Caco-2 (cell line): Measurements from ENCODE around the gene TXNIP. TPM values are rescaled to one million over a fixed set of nuclear protein-coding genes. Genes with fewer than 3 reads are reported as not detected.
"Not testable (repeated sequence)": the region's sequence is repeated elsewhere in the genome, so short reads cannot be mapped to it uniquely, and the experiment has no call there.

Source experiments
- BruUV-seq: library from RNA; stranded (reverse); fragments of 400-500 nt; replicated peaks from 2 replicates; lab custom pipeline; 2021; lab: Mats Ljungman, UMichigan
- CTCF ChIA-PET: fragments of 300-600 bp; sonication (Branson Sonifier 250); formaldehyde crosslinking; loops from one replicate; lab custom pipeline; 2022; ENCODE audit warnings: antibody characterized with exemption; lab: Charles Lee
- POLR2A ChIA-PET: fragments of 300-600 bp; sonication (Branson Sonifier 250); formaldehyde crosslinking; loops from one replicate; lab custom pipeline; 2022; ENCODE audit warnings: antibody characterized with exemption; lab: Charles Lee
- DNase-seq, 2 experiments: peaks; one replicate each; pipeline versions ENCODE4 v3.0.0 to v3.0.0-alpha.2; 2020 to 2022
- H3K27me3 ChIP-seq: replicated peaks from 2 replicates; pipeline ENCODE4 v1.6.0; 2011; ENCODE audit warnings: low read length; ENCODE audit not compliant: control insufficient read depth, insufficient read depth
- H3K36me3 ChIP-seq: 2 replicates; pipeline ENCODE4 v1.5.1; 2011; ENCODE audit warnings: low read length; ENCODE audit not compliant: control insufficient read depth, insufficient read depth
- H3K4me1 ChIP-seq: fragments of 250-450 bp; sonication (Bioruptor Pico); 2 replicates; pipeline ENCODE4 v1.5.1; 2020; ENCODE audit warnings: mild to moderate bottlenecking
- H3K4me3 ChIP-seq: 2 replicates; pipeline ENCODE4 v1.5.1; 2011; ENCODE audit warnings: low read depth, mild to moderate bottlenecking, control low read depth, low read length
- H3K9me3 ChIP-seq: fragments of 250-450 bp; sonication (Bioruptor Pico); 2 replicates; pipeline ENCODE4 v1.5.1; 2020; ENCODE audit warnings: mild to moderate bottlenecking, moderate library complexity
- H3K27ac Mint-ChIP-seq: one replicate; pipeline ENCODE4 v1.8.0; 2022; ENCODE audit warnings: mixed read lengths; ENCODE audit not compliant: unreplicated experiment
- H3K27me3 Mint-ChIP-seq: one replicate; pipeline ENCODE4 v1.8.0; 2022; ENCODE audit warnings: mixed read lengths; ENCODE audit not compliant: insufficient read depth, unreplicated experiment
- H3K36me3 Mint-ChIP-seq: one replicate; pipeline ENCODE4 v1.8.0; 2022; ENCODE audit warnings: mild to moderate bottlenecking, mixed read lengths; ENCODE audit not compliant: insufficient read depth, unreplicated experiment
- H3K4me1 Mint-ChIP-seq: one replicate; pipeline ENCODE4 v1.8.0; 2022; ENCODE audit warnings: low read depth, mixed read lengths; ENCODE audit not compliant: unreplicated experiment
- H3K4me3 Mint-ChIP-seq: one replicate; pipeline ENCODE4 v1.8.0; 2022; ENCODE audit warnings: mild to moderate bottlenecking, moderate library complexity, mixed read lengths; ENCODE audit not compliant: unreplicated experiment
- H3K9me3 Mint-ChIP-seq: one replicate; pipeline ENCODE4 v1.8.0; 2022; ENCODE audit warnings: mixed read lengths; ENCODE audit not compliant: unreplicated experiment
- CTCF ChIP-seq, 2 experiments: fragments of 200-600 bp in 1 of 2; IDR thresholded peaks; 1 replicate in 1 of 2; 2 replicates in 1 of 2; pipeline versions ENCODE4 v1.5.1 to v1.8.0; 2011 to 2022; ENCODE audit warnings: antibody characterized with exemption in 1 of 2, control low read depth in 1 of 2, inconsistent platforms in 1 of 2, low read depth in 1 of 2, low read length in 1 of 2, mild to moderate bottlenecking in 1 of 2, moderate library complexity in 1 of 2; ENCODE audit not compliant: insufficient read depth in 1 of 2, severe bottlenecking in 1 of 2, unreplicated experiment in 1 of 2
- intact Hi-C: fragments of 100-400 bp; cut with micrococcal nuclease; formaldehyde crosslinking; loops from one replicate; pipeline ENCODE4 v1.10.0; 2022; ENCODE audit not compliant: unreplicated experiment
- total RNA-seq: library from RNA; stranded (reverse); gene quantifications from 2 replicates; pipeline ENCODE4 v1.2.3, GENCODE V29; 2022

Gene TXNIP
- total RNA-seq, 1 experiment from 2014 or later: 27.5 TPM

GRCh38 chr1:146025787-146026495 is 29.6 kb upstream of the TXNIP start:
- H3K9me3 Mint-ChIP-seq, H3K4me1 ChIP-seq, intact Hi-C loops, H3K4me3 ChIP-seq, H3K27ac Mint-ChIP-seq, BruUV-seq, H3K36me3 Mint-ChIP-seq, CTCF ChIA-PET, H3K27me3 Mint-ChIP-seq, POLR2A ChIA-PET, H3K27me3 ChIP-seq, DNase-seq, H3K36me3 ChIP-seq, H3K9me3 ChIP-seq, H3K4me3 Mint-ChIP-seq: not testable (repeated sequence)
- H3K4me1 Mint-ChIP-seq: peaks cover 12% of the 10 kb centered on the region

- Histone ChIP-seq H3K27me3 (no peaks in the 10 kb centered on the region), H3K9me3 (no peaks in the 10 kb centered on the region), H3K36me3 (no peaks in the 10 kb centered on the region), H3K4me1 (peaks cover 13% of the 10 kb centered on the region), H3K4me3 (no peak overlapping the region)
- peaks cover 3% of the 10 kb centered on the region for H3K27me3 Mint-ChIP-seq
- no peaks in the 10 kb centered on the region for H3K9me3 Mint-ChIP-seq
- BruUV-seq: no TSS peak
- no peak overlapping the region for H3K4me3 Mint-ChIP-seq
- H3K4me1 Mint-ChIP-seq: peaks cover 29% of the 10 kb centered on the region
- no peaks in the 10 kb centered on the region for H3K36me3 Mint-ChIP-seq
- no peak for DNase-seq
- TF ChIP-seq CTCF (IDR thresholded peaks at IDR 0.05; ENCODE audit: insufficient read depth in 1 of 2, low read depth in 1 of 2, low read length in 1 of 2, severe bottlenecking in 1 of 2, unreplicated experiment in 1 of 2): no peak
- H3K27ac Mint-ChIP-seq: no peak overlapping the region
- POLR2A ChIA-PET: no interaction called here
- CTCF ChIA-PET: no interaction called here
- intact Hi-C loops: no loop called here
Observed at GRCh38 chr1:146022403-146023127, 26.2 kb upstream of the TXNIP start.

- no peaks in the 10 kb centered on the region for H3K36me3 ChIP-seq
- H3K27me3 ChIP-seq: no peaks in the 10 kb centered on the region
- peaks cover 6% of the 10 kb centered on the region for H3K27me3 Mint-ChIP-seq
- H3K4me1 ChIP-seq: peaks cover 13% of the 10 kb centered on the region
- H3K9me3 ChIP-seq: no peaks in the 10 kb centered on the region
- ChIA-PET POLR2A (interaction anchor here (0.6 kb wide), 1 partner anchor 25 kb away, joined by 3 read pairs; no protein-coding TSS in a partner anchor), CTCF (interaction anchor here (1.3 to 2.1 kb wide), 2 partner anchors 10 to 42 kb away, joined by 6 read pairs; no protein-coding TSS in a partner anchor)
- BruUV-seq: no TSS peak
- H3K9me3 Mint-ChIP-seq: no peaks in the 10 kb centered on the region
- intact Hi-C loops: no loop called here
- peaks cover 29% of the 10 kb centered on the region for H3K4me1 Mint-ChIP-seq
- H3K36me3 Mint-ChIP-seq: no peaks in the 10 kb centered on the region
- no peak within 1 kb of the TSS for H3K27ac Mint-ChIP-seq
- H3K4me3 Mint-ChIP-seq: no peak within 1 kb of the TSS
- TF ChIP-seq CTCF (IDR thresholded peaks at IDR 0.05; ENCODE audit: insufficient read depth in 1 of 2, low read depth in 1 of 2, low read length in 1 of 2, severe bottlenecking in 1 of 2, unreplicated experiment in 1 of 2): no peak
- no peak for DNase-seq
- no peak within 1 kb of the TSS for H3K4me3 ChIP-seq
Observed at GRCh38 chr1:146021622-146022402, 25.4 kb upstream of the TXNIP start, which contains the start of gene HJV. Gene HJV (minus strand): TSS chr1:146021735. CDS start chr1:146020231, 1,504 bp downstream.
